EH (cell line): ENCODE results near the gene PAK4.
"Not testable (repeated sequence)": the region's sequence is repeated elsewhere in the genome, so short reads cannot be mapped to it uniquely, and the experiment has no call there.

Experiments
- DNase-seq: peaks from one replicate; pipeline ENCODE4 v3.0.0-alpha.2; 2015; ENCODE audit warnings: low read depth

PAK4 gene

DNA sequence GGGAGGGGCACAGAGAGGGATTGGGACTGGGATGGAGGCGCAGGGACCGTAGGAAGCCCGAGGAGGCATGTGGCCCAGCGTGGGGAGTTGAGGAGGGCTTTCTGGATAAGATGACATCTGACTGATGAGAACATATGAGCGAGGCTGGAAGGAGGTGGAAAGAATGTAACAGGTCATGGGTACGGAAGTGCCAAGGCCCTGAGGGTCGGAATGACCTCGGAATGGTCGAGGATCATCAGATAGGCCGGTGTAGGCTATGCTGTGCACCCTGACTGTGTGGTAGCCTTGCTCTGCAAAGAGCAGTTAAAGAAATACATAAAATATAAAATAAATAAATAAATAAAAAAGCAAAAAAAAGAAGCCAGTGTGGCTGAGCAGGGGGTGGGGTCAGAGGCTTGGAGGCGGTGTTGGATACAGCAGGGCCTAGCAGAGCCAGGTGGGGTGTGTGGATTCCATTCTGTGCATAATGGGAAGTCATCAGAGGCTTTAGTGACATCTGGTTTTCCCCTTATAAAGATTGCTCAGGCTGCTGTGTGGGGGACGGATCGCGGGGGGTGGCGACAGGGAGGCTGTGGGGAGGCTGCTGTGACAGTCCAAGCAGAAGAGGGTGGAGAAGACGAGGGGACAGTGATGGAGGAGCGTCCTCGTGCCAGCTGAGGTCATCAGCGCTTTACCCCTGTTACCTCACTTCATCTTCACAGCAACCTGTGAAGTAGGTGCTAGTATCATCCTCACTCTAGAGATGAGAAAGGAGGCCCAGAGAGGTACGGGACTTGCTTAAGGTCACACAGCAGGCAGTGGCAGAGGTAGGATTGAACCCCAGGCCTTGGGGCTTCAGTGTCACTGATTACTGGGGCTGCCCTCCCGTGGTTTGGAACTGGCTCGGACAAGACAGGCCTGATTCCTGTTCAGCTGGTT, 5.0 kb downstream of the PAK4 start:
- no peak for DNase-seq

DNA sequence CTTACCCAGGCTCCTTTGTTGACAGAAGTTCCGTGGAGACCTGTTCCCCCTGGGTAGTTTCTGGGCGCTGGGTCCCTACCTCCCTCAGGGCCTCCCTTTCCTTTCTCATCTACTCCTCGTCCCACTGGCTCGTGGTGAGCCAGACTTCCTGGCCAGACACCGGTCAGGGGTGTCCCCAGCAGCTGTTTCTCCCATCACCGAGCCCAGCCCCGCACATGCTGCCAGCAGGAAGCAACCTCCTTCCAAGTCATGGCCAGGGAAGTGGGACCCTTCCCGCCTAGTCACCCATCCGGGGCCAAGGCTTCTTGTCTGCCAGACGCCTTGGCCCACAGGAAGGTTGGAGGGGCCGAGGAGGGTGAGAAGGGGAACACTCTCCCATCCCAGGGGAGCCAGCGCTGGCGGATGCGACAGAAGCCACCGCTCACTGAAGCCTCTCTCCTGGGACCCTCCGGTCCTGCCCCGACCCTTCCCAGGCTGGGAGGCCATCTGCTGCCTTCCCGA, 5.7 kb downstream of the PAK4 start:
- DNase-seq, result no peak

DNA sequence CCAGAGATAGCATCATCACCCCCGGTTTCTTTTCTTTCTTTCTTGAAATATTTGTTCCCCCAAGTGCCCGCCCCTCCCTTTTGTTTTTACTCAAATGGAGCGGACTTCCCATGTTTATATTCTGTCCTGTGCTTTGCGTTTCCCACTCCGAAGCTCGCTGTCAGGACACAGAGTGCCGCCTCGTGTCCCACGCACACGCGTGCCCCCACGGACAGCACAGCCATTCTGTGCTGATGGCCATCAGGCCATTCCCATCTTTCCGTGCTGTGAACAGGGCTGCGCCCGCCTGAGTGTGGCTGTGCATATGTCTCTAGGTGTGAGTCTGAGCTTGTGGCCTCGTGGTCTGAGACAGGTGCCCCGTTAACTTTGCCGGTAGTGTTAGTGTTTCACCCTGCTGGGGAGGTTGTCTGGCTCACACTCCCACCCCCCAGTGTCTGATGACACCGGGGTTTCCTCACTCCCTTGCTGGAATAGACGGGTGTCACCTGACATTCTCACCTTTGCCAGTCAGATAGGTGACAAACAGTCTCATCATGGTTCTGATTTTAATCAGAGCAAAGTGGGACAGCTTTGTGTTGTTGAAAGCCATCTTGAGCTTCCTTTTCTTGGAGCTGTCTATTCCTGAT, 6.9 kb downstream of the PAK4 start:
- no peak for DNase-seq

DNA sequence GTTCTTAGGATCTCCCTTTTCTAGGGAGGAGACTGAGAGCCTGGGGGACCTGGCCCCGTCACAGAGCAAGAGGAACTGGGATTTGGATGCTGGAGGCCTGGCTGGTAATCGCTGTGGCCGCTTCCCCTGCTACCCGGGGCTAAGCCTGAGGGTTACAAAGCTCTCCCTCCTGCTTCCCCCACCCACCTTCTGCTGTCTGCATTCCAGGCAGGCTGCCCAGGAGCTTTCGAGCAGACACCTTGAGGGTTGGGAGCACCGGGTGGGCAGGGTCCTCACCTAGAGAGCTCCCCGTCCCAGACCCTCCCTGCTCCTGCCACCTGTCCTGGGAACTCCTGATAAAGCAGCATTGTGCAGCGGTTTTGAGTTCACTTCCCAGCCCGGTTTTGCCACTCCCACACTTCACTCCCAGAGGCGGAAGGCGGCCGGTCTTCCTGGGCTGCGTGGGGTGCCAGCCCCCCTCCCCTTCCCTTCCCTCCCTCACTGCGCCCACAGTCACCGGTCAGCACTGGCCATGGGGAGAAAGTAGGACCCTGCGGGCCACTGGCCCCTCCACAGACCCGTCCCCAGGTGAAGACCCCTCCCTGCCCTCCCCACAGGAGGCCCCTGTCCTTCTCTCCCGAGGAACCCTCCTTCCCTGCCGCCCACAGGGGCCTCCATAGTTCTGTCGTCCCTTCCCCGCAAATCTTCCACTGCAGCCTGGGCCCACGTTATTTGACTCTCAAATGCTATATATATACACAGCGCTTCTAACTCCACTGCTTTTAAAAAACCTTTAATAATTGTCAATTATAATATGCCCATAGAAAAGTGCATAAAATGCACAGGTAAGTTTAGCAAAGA, 8.1 kb downstream of the PAK4 start:
- DNase-seq, result no peak

DNA sequence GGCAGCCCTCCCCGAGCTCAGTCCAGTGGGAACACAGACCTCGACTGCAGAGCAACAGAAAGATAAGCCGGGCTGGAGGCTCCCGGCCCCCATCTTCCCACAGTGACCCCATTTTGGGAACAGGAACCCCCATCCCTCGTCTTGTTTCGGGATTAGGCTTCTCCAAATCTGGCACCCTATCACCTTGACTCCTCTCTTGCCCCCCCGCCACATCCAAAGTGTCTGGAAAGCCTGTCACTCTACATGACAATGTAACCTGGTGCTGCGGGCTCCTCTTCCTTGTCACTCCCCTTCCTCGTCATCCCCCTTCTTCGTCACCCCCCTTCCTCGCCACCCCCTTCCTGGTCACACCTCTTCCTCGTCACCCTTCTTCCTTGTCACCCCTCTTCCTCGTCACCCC, 10.1 kb downstream of the PAK4 start:
- no peak for DNase-seq

DNA sequence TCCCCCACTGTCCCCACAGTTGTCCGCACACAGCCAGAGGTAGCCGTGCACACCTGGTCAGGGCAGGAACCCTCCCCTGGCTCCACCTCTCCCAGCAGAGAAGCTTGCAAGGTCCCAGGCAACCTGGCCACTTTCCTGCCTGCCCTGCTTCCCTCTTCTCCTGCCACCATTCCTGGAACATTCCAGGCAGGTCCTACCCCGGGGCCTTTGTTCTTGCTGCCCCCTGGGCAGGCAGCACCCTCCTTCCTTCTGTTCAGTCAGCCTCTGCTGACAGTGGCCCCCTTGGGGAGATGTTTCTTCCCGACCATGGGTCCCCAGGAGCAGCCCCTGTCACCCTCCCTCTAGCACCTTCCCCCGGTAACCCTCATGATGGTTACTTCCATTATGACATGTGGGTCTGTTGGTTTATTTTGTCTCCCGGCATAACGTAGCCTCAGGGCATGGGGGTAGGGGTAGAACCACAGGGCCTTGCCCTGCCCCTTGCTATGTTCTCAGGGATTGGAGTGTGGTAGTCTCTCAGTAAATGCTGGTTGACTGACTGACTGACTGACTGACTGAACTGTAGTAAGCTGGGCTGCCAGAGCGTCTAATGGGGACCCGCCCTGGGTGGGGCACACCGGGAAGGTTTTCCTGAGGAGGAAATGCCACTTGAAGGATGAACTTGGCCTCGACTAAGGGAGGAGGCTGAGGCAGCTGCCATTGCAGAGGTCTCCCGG, 10.8 kb downstream of the PAK4 start:
- no peak for DNase-seq

DNA sequence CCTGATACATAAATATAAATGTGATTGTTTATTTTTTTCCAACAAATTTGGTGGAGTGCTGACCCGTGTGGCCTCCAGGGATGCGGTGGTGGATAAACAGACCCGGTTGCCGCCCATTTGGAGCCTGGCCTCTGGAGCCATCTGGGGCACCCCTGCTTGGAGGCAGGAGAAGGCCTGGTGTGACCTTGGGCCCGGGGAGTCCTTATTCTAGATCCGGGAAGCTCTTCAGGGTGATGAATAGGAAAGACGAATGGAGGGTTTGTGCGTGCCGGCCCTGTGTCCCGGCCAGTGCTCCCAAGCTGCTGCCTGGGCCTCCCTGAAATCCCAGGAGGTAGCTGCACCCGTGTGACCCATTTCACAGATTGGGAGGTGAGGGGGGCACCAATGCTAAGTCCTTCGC, 11.5 kb downstream of the PAK4 start:
- DNase-seq, result no peak

DNA sequence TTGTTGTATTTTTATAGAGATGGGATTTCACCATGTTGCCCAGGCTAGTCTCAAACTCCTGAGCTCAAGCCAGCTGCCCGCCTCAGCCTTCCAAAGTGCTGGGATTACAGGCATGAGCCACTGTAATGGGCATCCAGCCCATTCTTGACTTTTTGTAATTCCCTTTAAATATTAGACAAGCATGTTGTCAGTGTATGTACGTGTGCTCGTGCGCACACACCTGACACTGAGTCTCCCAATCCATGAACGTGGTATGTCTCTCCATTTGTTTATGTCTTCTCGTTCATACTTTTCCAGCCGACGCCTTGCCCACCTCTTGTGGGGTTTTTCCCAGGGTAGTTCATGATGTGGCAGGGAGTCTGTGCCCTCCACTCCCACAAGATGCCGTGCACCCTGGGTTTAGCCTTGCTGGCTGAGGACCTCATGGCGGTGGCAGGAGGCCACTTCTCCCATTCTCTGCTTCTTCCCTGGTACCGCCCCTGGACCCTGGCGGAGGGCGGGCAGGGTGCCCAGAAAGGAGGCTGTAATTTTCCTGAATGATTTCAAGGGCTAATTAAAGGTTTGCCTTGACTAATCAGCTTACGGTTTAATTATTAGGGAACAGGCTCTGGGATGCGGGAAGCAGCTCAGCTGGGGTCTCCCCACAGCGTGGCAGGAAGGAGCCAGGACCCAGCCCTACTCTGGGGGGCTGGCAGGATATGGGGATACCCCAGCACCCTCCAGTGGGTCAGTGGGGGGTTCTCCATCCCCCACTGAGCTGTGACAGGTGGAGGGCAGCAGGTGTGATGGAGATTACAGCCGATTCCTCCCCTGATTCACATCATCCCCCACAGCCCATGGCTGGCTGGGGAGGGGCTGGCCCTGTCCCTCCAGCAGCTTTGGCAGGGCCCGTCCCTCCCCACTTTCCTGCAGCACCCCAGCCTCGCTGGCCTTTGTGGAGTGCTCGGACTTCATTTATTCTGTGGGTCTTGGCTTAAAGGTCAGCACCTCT, 12.9 kb downstream of the PAK4 start:
- DNase-seq, result no peak

DNA sequence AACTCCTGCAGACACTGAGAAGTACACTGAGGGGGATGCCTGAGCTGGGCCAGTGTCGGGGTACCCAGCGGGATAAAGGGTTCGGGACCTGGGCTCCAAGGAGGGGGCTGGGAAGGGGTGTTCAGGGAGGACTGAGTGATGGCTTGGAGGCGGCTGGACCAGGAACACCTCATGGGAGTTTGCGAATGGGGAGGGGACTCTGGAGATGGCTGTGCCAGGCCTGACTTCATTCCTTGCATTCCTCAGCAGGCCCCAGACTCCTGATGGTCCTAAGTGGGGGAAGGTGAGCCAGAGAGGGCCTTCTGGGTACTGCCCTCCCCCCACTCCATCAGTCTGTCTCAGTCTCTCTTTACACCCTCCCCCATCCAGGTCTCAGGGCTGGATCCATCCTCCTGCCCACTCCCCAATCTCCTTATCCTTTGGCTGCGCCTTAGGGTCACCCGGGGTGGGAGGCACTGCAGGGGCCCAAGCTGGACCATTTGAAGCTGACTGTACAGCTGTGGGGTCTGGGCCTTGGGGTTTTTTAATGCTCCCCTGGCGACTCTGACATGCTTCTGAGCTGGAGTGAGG, 13.8 kb downstream of the PAK4 start:
- no peak for DNase-seq

DNA sequence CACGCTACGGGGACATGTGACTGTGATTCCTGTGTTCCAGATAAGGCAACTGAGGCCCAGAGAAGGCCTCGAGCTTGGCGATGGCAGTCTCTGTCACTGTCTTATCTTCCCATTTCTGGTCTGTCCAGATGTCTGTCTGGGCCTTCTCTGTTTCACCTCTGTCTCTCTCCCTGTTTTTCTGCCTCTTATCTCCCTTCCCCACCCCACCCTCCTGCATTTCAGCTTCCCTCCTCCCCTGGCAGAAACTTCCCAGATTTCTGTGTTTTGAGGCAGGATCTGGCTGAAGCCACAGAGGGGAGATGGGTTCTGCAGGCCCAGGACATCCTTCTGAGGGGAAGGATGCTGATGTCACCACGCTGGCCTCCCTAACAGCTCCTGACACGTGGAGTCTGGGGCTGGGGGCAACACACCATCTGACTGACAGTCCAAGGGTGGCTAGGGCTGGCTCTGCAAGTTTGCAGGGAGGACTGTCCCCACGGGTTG, 14.4 kb downstream of the PAK4 start:
- DNase-seq, result no peak

DNA sequence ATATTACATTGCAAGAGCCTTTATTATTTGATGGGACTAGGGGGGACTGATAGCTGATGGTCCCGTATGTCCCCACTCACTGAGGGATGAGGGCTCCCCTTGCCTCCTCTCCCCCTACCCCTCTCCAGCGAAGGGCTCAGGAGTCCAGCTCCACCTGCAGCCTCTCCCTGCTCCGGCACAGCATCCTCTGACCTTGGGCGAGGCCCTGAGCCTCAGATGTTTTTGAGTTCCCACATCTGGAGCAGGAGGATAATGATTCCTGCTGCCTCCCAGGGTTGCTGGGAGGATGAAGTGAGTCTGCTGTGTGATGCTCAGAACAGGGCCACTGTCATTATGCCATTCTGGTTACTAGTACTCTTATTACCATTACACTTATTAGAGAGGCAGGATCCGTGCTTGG, 15.0 kb downstream of the PAK4 start:
- DNase-seq, result no peak

DNA sequence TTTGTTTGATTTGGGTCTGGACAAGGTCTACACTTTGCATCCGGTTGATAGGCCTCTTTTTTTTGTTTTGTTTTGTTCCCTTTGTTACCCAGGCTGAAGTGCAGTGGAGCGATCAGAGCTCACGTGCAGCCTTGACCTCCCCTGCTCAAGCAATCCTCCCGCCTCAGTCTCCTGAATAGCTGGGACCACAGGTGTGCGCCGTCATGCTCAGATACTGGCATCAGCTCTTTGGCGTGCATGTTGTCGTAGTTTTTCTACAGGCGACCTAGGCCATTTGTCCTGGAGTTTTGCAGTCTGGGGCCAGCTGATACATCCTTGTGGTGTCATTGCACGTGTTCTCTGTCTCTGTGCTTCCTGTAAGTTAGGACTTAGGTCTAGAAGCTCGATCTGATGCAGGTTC, 16.3 kb downstream of the PAK4 start:
- no peak for DNase-seq

DNA sequence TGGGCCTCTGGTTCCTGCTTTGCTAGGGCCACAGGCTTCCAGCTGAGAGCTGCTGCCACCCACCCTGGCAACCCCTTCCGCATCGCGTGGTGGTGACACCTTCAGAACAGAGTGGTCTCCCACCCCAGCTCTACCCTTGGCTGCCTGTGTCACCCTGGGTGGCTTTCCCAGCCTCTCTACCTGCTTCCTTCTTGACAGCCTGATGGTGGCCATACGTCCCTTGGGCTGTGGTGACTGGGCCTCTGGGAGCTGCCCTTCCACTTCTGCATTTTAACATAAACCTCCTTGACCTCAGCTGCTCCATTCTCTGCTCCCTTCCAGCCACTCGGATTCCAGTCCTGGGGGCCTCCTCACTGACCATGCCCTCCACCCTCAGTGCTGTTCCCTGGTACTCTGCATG, 17.0 kb downstream of the PAK4 start:
- no peak for DNase-seq

DNA sequence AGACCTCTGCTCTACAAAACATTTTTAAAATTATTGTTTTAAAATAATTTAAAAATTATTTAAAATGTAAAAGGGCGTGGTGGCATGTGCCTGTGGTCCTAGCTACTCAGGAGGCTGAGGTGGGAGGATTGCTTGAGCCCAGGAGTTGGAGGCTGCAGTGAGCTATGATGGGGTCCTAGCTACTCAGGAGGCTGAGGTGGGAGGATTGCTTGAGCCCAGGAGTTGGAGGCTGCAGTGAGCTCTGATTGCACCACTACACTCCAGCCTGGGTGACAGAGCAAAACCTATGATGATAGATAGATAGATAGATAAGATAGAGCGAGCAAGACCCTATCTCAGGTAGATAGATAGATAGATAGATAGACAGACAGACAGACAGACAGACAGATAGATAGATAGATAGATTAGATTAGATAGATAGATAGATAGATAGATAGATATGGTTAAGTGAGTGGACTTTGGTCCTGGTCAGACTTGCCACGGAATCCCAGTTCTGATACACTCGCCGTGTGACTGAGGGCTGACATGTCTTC, 18.2 kb downstream of the PAK4 start:
- not testable (repeated sequence) for DNase-seq

DNA sequence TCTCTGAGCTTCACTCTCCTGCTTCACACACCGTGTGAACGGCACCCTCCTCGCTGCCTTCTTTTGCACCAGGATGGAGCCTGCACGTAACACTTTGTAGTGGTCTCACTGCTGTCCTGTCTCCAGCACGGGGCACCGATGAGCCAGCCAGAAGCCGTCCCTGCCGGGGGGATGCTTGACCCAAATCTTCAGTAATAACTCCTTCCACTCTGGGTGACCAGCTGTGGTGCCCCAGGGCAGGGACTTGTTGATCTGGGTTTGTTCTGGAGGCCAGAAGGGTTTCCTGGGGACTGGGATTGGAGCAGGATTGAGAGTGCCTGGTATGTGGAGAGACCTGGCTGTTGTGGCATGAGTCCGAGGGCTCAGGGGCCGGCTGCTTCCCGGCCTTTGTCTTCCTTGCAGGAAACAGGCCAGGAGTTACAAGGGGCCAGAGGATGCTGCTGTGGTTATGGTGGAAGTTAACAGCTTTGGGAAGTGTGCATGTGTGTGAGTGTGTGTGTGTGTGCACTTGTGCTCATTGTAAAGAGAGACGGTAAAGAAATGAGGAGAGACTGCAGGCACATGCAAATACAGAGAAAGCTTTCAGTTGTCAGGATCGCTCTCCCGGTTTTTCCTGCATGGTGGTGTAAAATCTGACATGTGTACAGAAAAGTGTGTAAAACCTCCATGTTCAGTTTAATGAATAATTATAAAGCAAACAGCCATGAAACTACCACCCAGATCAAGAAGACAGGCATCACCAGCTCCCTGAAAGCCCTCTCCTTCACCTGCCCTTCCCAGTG, 18.9 kb downstream of the PAK4 start:
- peak; percentile 27 for DNase-seq

DNA sequence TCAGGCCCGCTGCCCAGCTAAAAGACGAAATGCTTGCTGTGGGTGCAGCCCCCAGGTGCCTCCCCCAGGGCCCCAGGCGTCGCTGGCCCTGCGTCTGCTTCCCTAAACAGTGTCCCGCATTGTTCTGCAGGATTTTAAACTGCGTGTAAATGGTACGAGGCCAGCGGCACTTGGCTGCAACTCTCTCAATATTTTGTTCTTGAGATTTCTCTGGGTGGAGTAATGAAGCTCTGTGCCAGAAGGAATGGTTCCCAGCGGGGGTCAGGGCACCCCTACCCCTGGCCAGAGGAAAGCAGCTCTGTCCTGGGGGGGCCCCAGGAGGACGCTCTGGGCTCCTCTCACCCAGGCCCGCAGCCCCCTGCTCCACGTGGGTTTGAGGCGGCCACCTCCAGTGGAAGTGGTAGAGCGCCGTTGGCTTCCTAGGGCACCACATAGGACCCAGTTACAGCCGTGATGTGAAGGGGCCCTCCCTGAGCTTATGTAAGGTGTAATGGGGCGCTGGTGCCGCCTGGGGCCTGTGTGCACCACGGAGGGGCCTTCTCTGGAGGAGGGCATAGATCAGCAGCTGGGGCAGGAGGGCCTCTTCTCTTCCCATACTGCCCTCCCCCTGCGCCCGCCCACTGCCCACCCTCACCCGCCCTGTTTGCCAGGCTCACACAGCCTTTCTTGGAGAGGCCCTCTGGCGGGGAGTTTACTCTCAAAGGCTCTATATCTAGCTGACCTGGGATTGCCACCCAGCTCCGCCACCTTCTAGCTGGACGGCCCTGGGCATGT, 19.8 kb downstream of the PAK4 start:
- no peak for DNase-seq

DNA sequence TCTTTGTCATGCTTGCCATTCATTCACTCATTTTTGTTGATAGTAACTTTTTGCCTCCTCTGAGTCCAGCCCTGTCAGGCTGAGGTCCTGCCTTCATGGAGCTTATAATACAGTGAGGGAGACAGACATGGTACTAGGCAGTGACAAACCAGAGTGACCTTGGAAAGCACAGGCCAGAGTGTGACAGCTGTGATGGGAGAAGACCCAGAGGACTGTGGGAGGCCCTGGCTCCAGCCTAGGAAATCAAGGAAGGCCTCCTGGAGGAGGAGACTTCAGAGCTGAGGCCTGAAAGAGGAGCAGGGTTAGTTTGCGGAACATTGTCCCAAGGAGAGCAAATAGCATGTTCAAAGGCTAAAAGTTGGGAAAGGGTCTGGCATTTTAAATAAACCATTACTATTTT, 20.5 kb downstream of the PAK4 start:
- DNase-seq, result no peak
